NT2/D1 (cell line): ENCODE data around the gene ITGA5.

Experiments used
- SUZ12 ChIP-seq: IDR thresholded peaks from 2 replicates; pipeline ENCODE4 v1.6.1; 2011; ENCODE audit not compliant: insufficient read length, insufficient read depth; ENCODE audit errors: extremely low read depth
- YY1 ChIP-seq: IDR thresholded peaks from 2 replicates; pipeline ENCODE4 v1.6.1; 2011; ENCODE audit not compliant: insufficient read length, insufficient read depth
- ZNF274 ChIP-seq: IDR thresholded peaks from 2 replicates; pipeline ENCODE4 v1.6.1; 2011; ENCODE audit warnings: mild to moderate bottlenecking, low read depth, low read length

- TF ChIP-seq SUZ12 = no peak
- no peak for TF ChIP-seq ZNF274
- no peak for TF ChIP-seq YY1
Measured at GRCh38 chr12:54465857-54466523, 46.9 kb upstream of the ITGA5 start.
